Measurements from ENCODE around the gene RIPK3.

The RIPK3 gene

DNA sequence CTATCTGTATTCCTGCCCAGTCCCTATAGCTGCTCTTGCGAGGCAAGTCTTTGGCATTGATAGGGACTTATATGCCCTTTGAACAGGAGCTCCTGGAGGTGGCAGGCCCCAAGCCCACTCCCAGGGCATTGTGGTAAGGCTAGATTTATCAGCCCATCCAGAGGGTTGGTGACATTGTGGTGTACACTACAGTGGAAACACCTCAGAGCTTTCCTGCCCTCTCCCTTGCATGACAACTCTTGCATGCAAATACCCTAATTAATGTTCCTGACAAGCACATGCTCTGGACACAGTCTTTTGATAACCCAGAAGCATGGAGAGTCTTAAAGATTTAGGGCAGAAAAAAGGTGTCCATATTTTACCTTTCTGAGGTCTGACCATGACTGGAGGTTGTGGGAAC is 815 bp upstream of the RIPK3 start:
- TF ChIP-seq, protein P1, sequence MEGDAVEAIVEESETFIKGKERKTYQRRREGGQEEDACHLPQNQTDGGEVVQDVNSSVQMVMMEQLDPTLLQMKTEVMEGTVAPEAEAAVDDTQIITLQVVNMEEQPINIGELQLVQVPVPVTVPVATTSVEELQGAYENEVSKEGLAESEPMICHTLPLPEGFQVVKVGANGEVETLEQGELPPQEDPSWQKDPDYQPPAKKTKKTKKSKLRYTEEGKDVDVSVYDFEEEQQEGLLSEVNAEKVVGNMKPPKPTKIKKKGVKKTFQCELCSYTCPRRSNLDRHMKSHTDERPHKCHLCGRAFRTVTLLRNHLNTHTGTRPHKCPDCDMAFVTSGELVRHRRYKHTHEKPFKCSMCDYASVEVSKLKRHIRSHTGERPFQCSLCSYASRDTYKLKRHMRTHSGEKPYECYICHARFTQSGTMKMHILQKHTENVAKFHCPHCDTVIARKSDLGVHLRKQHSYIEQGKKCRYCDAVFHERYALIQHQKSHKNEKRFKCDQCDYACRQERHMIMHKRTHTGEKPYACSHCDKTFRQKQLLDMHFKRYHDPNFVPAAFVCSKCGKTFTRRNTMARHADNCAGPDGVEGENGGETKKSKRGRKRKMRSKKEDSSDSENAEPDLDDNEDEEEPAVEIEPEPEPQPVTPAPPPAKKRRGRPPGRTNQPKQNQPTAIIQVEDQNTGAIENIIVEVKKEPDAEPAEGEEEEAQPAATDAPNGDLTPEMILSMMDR (IDR thresholded peaks at IDR 0.05; ENCODE audit: low read depth, low read length): no peak
- H3K4me3 ChIP-seq (ENCODE audit: low read depth, low read length): no peak overlapping the region

DNA sequence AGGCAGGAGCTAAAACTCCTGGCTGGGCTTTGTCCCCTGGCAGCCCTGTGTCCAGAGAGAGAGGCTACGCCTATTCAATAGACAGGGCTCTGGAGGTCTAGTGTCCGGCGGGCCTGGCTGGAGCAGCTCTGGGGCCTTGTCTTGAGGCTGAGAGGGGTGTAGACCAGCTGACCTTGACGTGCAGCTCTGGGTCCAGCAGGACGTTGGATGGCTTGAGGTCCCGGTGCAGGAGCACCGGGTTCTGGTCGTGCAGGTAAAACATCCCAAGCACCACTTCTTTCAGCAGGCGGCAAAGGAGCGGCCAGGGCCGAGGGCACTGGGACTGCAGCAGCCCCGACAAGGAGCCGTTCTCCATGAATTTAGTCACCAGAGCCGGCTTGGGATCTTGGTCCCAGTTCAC is 948 bp downstream of the RIPK3 start:
- no peak overlapping the region for H3K4me3 ChIP-seq (ENCODE audit: low read depth, low read length)
- TF ChIP-seq, protein P1 (IDR thresholded peaks at IDR 0.05; ENCODE audit: low read depth, low read length): no peak

DNA sequence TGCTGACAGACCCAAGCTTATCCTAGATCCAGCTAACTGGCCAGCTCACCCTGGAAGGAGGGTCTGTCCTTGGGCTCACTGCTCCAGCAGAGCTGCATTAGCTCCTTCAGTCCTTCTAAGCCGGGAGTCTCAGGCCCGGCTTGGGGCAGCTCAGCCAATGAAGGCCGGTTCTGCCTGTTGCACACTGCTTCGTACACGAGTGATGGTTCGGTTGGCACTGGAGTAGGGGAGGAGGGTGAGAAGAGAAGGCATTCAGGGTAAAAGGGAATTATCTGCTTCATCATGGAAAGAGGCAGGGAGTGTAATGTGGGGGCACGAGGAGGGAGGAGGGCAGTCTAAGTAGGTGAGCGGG is 2.0 kb downstream of the RIPK3 start:
- H3K4me3 ChIP-seq (ENCODE audit: low read depth, low read length): no peak overlapping the region
- TF ChIP-seq, protein P1 (IDR thresholded peaks at IDR 0.05; ENCODE audit: low read depth, low read length): no peak

DNA sequence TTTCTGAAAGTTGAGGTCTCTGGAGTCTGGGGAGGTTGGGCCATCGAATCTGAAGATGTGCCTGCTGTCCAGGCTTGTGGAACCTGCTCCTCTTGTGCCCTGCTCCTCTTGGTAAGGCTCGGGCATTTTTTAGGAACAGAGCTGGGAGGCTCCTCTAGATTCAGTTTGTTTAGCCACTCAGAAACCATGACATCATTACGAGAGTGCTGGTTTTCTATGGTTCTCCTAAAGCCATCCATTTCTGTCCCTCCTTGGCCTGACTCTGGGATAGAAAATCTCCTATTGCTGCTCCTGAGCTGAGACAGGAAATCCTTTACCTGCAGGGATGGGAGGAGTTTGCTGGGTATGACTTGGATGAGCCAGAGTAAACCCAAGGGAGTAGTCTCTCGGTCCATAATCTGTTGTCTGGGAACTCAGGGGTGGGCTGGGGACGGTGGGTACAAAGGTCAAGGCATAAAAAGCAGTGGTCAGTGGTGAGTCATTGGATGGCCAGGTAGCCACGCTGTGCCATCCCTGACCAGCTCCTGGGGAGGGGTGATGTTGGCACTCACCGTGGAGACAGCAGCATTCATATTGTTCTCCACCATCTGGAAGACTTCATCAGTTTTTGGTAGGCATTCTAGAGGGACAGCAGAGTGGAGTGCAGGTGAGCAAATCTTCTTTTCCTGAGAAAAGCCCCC is 2.5 kb downstream of the RIPK3 start:
- TF ChIP-seq, protein P1 (IDR thresholded peaks at IDR 0.05; ENCODE audit: low read depth, low read length): no peak
- no peak overlapping the region for H3K4me3 ChIP-seq (ENCODE audit: low read depth, low read length)

DNA sequence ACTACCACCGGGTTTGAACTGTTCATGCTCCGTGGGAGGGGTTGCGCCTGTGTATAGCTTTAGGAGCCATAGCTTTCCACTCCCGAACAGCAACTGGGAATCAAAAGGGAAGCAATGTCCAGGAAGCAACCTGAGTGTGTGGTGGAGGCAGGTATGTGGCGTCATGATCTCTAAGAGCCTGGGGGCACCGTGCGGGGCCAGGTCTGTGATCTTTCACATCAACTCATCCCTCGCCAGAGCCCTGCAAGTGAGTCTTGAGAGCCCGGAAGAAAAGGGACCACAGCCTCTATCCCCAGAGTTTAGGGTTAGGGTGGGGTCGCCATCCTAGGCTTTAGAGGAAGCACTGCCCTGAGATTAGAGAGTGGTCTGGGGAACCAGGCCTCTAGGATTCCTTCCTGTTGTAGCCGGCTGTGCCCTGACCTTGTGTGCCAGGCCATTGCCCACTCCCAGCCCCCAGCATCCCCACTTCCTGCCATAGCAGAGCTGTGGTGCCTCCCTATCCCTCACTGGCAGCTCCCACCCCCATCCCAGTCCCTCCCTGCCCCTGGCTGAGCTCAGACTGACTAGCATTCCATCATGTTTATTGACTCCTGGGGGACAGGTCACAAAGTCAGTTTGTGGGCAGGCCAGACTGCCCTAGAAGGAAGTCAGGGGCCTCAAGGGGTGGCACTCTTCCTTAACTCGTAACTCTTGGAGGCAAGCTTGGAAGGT is 4.2 kb downstream of the RIPK3 start:
- TF ChIP-seq, protein P1 (IDR thresholded peaks at IDR 0.05; ENCODE audit: low read depth, low read length): no peak
- no peak overlapping the region for H3K4me3 ChIP-seq (ENCODE audit: low read depth, low read length)

DNA sequence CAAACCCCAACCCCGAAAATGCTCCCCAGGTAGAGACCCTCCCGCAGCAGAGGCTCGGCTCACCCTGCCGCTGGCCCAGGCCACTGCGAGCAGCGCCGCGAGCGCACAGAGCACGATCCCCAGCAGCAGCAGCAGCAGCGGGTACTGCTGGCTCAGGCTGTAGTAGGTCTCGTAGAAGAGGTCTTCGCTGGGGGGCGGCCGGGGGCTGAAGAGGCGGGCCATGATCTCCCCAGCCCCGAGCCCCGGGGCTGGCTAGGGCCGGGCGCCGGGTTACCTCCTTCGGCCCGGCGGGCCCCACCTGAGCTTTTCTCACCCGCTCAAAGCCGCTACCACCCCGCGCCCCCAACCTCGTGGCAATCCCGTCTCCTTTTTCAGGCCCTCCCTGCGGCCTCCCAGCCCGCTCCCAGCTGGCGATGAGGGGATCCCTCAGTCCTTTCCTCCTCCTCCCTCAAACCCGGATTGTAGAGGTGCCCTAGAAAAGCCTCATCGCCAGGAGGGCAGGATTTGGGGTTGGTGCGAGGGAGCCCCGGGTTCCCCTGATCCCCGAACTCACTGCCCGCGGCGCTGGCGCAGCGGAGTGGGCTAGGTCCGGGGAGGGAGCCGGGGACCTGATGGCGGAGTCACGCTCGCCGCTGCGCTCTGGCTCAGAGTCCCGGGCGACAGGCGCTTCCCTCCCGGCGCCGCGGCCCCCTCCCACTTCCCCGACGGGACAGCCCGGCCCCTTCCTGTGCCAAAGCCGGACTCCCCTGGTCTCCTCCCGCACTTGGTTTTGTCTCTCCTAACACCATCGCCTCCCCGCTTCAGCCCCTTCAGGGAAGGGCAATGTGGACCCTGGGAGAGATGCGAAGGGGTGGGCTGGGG is 5.1 kb downstream of the RIPK3 start, which contains the start of gene ADCY4:
Gene ADCY4, minus strand, starts transcription at position 641 of the 861 bp plus-strand sequence. Its CDS starts 419 bp downstream, at position 222.
- TF ChIP-seq, protein P1 (IDR thresholded peaks at IDR 0.05; ENCODE audit: low read depth, low read length): no peak
- H3K4me3 ChIP-seq (ENCODE audit: low read depth, low read length): peak within 1 kb of the TSS; percentile 48
